Lung (tissue), 12 donors: ENCODE measurements around the gene ERBB4. TPM values are rescaled to one million over a fixed set of nuclear protein-coding genes. Genes with fewer than 3 reads are reported as not detected.
A peak's percentile ranks its signal among the peaks of the same experiment; 100 is the strongest.

ENCODE experiments used
- ATAC-seq: fragments of 200-7000 bp; cut with Tn5 transposase; one replicate; pipeline ENCODE4 v1.9.1; 2020; ENCODE audit warnings: moderate number of reproducible peaks; ENCODE audit not compliant: insufficient read depth, low FRiP score
- DNase-seq, 3 donors: peaks; one replicate each; pipeline ENCODE4 v3.0.0-alpha.2; 2013 to 2017
- H3K27ac ChIP-seq, 2 donors: one replicate each; pipeline ENCODE4 v1.5.1; 2013; ENCODE audit warnings: mild to moderate bottlenecking in 2 of 2, moderate library complexity in 2 of 2, control low read depth in 1 of 2, inconsistent platforms in 1 of 2, low read depth in 1 of 2, low read length in 1 of 2
- H3K27me3 ChIP-seq, 3 donors: one replicate each; pipeline ENCODE4 v1.5.1; 2013; ENCODE audit warnings: low read length in 2 of 3; ENCODE audit not compliant: control insufficient read depth in 3 of 3, insufficient read depth in 3 of 3
- H3K36me3 ChIP-seq, 4 donors: one replicate each; pipeline ENCODE4 v1.5.1; 2013; ENCODE audit warnings: low read length in 4 of 4, mild to moderate bottlenecking in 1 of 4, moderate library complexity in 1 of 4; ENCODE audit not compliant: control insufficient read depth in 4 of 4, insufficient read depth in 4 of 4
- H3K4me1 ChIP-seq, 5 donors: one replicate each; pipeline ENCODE4 v1.5.1; 2013; ENCODE audit warnings: low read length in 5 of 5, mild to moderate bottlenecking in 2 of 5, moderate library complexity in 1 of 5; ENCODE audit not compliant: control insufficient read depth in 5 of 5, insufficient read depth in 5 of 5
- H3K4me3 ChIP-seq: one replicate; pipeline ENCODE4 v1.5.1; 2013; ENCODE audit warnings: mild to moderate bottlenecking, control low read depth, moderate library complexity
- H3K9ac ChIP-seq, 2 donors: one replicate each; pipeline ENCODE4 v1.5.1; 2013; ENCODE audit warnings: low read length in 2 of 2, control low read depth in 1 of 2; ENCODE audit not compliant: insufficient read depth in 1 of 2
- H3K9me3 ChIP-seq, 4 donors: one replicate each; pipeline ENCODE4 v1.5.1; 2013; ENCODE audit warnings: low read length in 3 of 4, mild to moderate bottlenecking in 1 of 4, moderate library complexity in 1 of 4; ENCODE audit not compliant: control insufficient read depth in 4 of 4, insufficient read depth in 3 of 4
- WGBS, 2 donors: extraction: QIAGEN DNeasy Blood & Tissue Kit; methylation state at CpG; one replicate each; pipeline ENCODE4 v1.1.7; 2013; 5-methylcytosine and 5-hydroxymethylcytosine counted together
- polyA plus RNA-seq, 2 donors: library from polyadenylated mRNA; stranded (reverse); fragments of 200-250 nt; gene quantifications; one replicate each; pipeline ENCODE4 v1.2.1, GENCODE V29; 2013
- total RNA-seq, 2 donors: library from RNA; depleted of rRNA in 1 of 2; stranded (reverse); fragments of >200 nt in 1 of 2; gene quantifications; one replicate each; pipeline ENCODE4 v1.2.1, GENCODE V29; 2014 to 2021
- TF ChIP-seq, protein P1 (sequence below): IDR thresholded peaks from 2 replicates; pipeline ENCODE4 v1.5.1; 2012; ENCODE audit warnings: mild to moderate bottlenecking; ENCODE audit errors: control extremely low read depth, extremely low read depth
- donor health status: control.
- donor health status: control.
- donor health status: Bipolar disorder and iron deficiency.
- donor health status: healthy.
- donor health status: DM: yes; HTN: yes; CAD: no.

The ERBB4 gene
- total and polyA plus RNA-seq, 4 donors: 0.41 to 16.8 (median 5.3) TPM

DNA sequence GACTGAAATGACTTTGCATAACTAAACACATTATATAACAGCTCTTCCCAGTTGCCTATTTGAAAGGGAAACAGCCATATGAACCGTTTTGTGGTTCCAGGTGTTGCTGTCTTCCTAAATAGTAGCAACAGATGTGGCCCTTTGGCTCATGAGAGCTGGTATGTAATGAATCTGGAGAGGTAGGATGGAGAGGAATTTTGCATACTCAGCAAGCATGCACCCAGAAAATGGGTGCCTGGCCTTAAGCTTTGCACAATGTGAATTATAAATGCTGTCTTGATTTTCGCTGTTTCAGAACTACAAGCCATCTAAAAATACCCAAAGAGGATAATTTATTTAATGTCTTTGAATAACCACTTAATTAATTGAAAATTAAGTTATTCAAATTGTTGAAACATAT is 15.6 kb upstream of the ERBB4 start:
- H3K27ac ChIP-seq: no peak overlapping the region
- TF ChIP-seq, protein P1, sequence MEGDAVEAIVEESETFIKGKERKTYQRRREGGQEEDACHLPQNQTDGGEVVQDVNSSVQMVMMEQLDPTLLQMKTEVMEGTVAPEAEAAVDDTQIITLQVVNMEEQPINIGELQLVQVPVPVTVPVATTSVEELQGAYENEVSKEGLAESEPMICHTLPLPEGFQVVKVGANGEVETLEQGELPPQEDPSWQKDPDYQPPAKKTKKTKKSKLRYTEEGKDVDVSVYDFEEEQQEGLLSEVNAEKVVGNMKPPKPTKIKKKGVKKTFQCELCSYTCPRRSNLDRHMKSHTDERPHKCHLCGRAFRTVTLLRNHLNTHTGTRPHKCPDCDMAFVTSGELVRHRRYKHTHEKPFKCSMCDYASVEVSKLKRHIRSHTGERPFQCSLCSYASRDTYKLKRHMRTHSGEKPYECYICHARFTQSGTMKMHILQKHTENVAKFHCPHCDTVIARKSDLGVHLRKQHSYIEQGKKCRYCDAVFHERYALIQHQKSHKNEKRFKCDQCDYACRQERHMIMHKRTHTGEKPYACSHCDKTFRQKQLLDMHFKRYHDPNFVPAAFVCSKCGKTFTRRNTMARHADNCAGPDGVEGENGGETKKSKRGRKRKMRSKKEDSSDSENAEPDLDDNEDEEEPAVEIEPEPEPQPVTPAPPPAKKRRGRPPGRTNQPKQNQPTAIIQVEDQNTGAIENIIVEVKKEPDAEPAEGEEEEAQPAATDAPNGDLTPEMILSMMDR: no peak
- H3K36me3 ChIP-seq: no peaks in the 10 kb centered on the region
- no peak overlapping the region for H3K4me3 ChIP-seq
- H3K4me1 ChIP-seq: no peaks in the 10 kb centered on the region
- H3K27me3 ChIP-seq: no peaks in the 10 kb centered on the region
- ATAC-seq: no peak
- no peak overlapping the region for H3K9ac ChIP-seq
- WGBS, 2 donors: 75 to 80% methylated on average over 2 of the region's 2 CpGs
- no peak for DNase-seq
- no peaks in the 10 kb centered on the region for H3K9me3 ChIP-seq

DNA sequence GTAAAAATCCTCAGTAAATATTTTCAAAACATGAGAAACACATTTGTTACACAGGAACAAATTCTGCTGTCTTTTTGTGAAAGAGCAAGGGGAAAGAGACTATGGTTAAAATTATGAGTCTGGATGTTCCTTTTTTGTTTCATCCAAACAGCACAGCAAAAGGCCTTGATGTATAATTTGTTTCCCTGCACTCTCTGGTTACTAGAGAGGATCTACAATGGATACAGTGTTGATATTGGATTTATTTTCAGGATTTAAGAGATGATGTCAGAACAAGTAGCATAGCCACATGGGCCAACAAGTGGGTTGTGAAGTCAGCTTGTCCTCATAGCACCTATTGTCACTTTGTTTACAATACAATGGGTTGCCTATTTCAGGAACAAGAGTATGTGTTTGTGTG is 11.3 kb upstream of the ERBB4 start:
- Histone ChIP-seq H3K27ac (no peak overlapping the region), H3K4me1 (no peaks in the 10 kb centered on the region), H3K27me3 (no peaks in the 10 kb centered on the region), H3K4me3 (no peak overlapping the region), H3K36me3 (no peaks in the 10 kb centered on the region), H3K9me3 (no peaks in the 10 kb centered on the region), H3K9ac (no peak overlapping the region)
- no peak for ATAC-seq
- TF ChIP-seq, protein P1: no peak
- no peak for DNase-seq

DNA sequence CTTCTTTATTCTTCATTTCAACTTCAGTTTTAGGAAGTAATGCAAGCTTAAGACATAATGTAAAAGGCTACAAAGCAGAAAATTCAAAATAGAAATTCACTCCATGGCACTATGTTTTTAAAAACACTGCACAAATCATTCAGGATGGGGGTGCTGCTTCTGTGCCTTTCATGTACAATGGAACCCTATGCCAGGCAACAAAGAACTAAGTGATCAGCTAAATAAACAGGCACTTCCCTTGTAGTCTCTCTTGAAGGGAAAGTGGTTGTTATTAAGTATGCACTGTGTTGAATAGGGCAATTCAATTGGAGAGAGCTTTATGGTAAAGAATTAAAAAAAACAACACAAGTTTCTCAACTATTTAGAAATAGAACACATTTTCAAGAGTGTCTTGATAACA is 10.9 kb upstream of the ERBB4 start:
- H3K27ac ChIP-seq: no peak overlapping the region
- H3K4me3 ChIP-seq: no peak overlapping the region
- no peak overlapping the region for H3K9ac ChIP-seq
- no peak for DNase-seq
- TF ChIP-seq, protein P1: no peak
- H3K9me3 ChIP-seq: no peaks in the 10 kb centered on the region
- ATAC-seq: no peak
- no peaks in the 10 kb centered on the region for H3K27me3 ChIP-seq
- no peaks in the 10 kb centered on the region for H3K36me3 ChIP-seq
- no peaks in the 10 kb centered on the region for H3K4me1 ChIP-seq

DNA sequence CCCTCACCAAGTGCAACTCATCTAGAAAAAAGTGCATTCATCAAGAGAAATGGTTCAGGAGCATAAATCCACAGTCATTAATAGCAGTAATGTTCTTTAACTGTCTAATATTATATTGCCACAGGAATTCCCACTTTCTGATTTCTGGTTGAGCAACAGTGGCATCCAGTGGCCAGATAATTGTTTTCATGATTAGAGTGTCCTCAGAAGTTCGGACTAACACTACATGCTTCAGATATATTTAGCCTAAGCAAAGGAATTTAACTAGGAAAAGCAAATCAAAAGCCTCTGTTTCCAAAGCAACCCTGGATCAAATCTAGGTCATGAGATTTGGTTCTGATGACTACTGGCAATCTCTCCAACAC is 9.8 kb upstream of the ERBB4 start:
- 31 to 61% methylated on average over 1 of the region's 1 CpG for WGBS, 2 donors
- Histone ChIP-seq H3K27ac (no peak overlapping the region), H3K4me1 (no peaks in the 10 kb centered on the region), H3K9me3 (no peaks in the 10 kb centered on the region), H3K9ac (no peak overlapping the region), H3K36me3 (no peaks in the 10 kb centered on the region), H3K4me3 (no peak overlapping the region), H3K27me3 (no peaks in the 10 kb centered on the region)
- ATAC-seq (no peak), DNase-seq (peak; percentile 40 to 71 (median 68))
- TF ChIP-seq, protein P1: peak; percentile 8
